OCI-LY7 (cell line): ENCODE results near the gene HPCA. TPM values are rescaled to one million over a fixed set of nuclear protein-coding genes. Genes with fewer than 3 reads are reported as not detected.

Experiments
- BruUV-seq: library from RNA; stranded (reverse); fragments of 400-500 nt; replicated peaks from 2 replicates; lab custom pipeline; 2021; lab: Mats Ljungman, UMichigan
- CTCF ChIA-PET: fragments of 300-600 bp; sonication (Branson Sonifier 250); formaldehyde crosslinking; loops from one replicate; lab custom pipeline; 2022; ENCODE audit warnings: antibody characterized with exemption; ENCODE audit not compliant: unreplicated experiment; lab: Charles Lee
- POLR2A ChIA-PET: fragments of 300-600 bp; sonication (Branson Sonifier 250); formaldehyde crosslinking; loops from one replicate; lab custom pipeline; 2022; ENCODE audit warnings: antibody characterized with exemption; lab: Charles Lee
- DNase-seq: peaks from one replicate; pipeline ENCODE4 v3.0.0-alpha.2; 2015; ENCODE audit warnings: low spot score
- H2AFZ ChIP-seq: fragments of 200-600 bp; sonication (generic), shearing (Covaris generic); 2 replicates; pipeline ENCODE4 v1.6.1; 2014; ENCODE audit warnings: mild to moderate bottlenecking, antibody characterized with exemption, low read length, moderate library complexity
- H3K27ac ChIP-seq: fragments of 200-600 bp; sonication (generic); 2 replicates; pipeline ENCODE4 v1.5.1; 2014; ENCODE audit warnings: mixed run types, low read depth, mild to moderate bottlenecking, moderate library complexity, low read length, inconsistent platforms; ENCODE audit not compliant: poor library complexity, severe bottlenecking
- H3K36me3 ChIP-seq: fragments of 200-600 bp; sonication (generic); 2 replicates; pipeline ENCODE4 v1.6.1; 2014; ENCODE audit warnings: mild to moderate bottlenecking, antibody characterized with exemption, low read length, moderate library complexity, mixed read lengths; ENCODE audit not compliant: insufficient read depth
- H3K4me1 ChIP-seq: fragments of 200-600 bp; sonication (generic); 2 replicates; pipeline ENCODE4 v1.5.1; 2014; ENCODE audit warnings: mild to moderate bottlenecking, low read length; ENCODE audit not compliant: insufficient read depth, poor library complexity, severe bottlenecking
- H3K4me2 ChIP-seq: fragments of 200-600 bp; sonication (generic); 2 replicates; pipeline ENCODE4 v1.6.1; 2014; ENCODE audit warnings: mild to moderate bottlenecking, low read length
- H3K4me3 ChIP-seq: fragments of 200-600 bp; sonication (generic); 2 replicates; pipeline ENCODE4 v1.5.1; 2014; ENCODE audit warnings: mild to moderate bottlenecking, low read depth, low read length; ENCODE audit not compliant: poor library complexity, severe bottlenecking
- H3K79me2 ChIP-seq: fragments of 200-600 bp; sonication (generic); 2 replicates; pipeline ENCODE4 v1.6.1; 2016; ENCODE audit warnings: low read depth, mild to moderate bottlenecking, low read length, moderate library complexity, mixed read lengths; ENCODE audit not compliant: insufficient read depth
- H3K9me2 ChIP-seq: fragments of 200-600 bp; sonication (generic); 2 replicates; pipeline ENCODE4 v1.6.1; 2016; ENCODE audit warnings: mild to moderate bottlenecking, low read length, mixed read lengths; ENCODE audit not compliant: insufficient read depth
- H3K9me3 ChIP-seq: fragments of 200-600 bp; sonication (generic); 2 replicates; pipeline ENCODE4 v1.6.1; 2014; ENCODE audit warnings: mild to moderate bottlenecking, mixed run types, low read length, mixed read lengths
- H4K20me1 ChIP-seq: fragments of 200-600 bp; sonication (generic); 2 replicates; pipeline ENCODE4 v1.6.1; 2014; ENCODE audit warnings: mild to moderate bottlenecking, antibody characterized with exemption, low read length, moderate library complexity, mixed read lengths; ENCODE audit not compliant: insufficient read depth
- EZH2phosphoT487 ChIP-seq: fragments of 200-600 bp; sonication (generic); IDR thresholded peaks from 2 replicates; pipeline ENCODE4 v1.6.1; 2018; ENCODE audit warnings: low read depth, borderline replicate concordance, mild to moderate bottlenecking, mixed run types, antibody characterized with exemption, low read length, moderate library complexity, mixed read lengths
- intact Hi-C: fragments of 100-400 bp; cut with micrococcal nuclease; formaldehyde crosslinking; loops from one replicate; pipeline ENCODE4 v1.10.0; 2022; ENCODE audit not compliant: unreplicated experiment
- total RNA-seq, 2 experiments: library from RNA; depleted of rRNA in 1 of 2; stranded (reverse); fragments of >200 nt in 1 of 2; shearing (Covaris generic) in 1 of 2; gene quantifications; 2 replicates each; pipeline ENCODE4 v1.2.3, GENCODE V29; 2014 to 2022
- TF ChIP-seq, protein P1 (sequence below): fragments of 200-600 bp; sonication (generic); conservative IDR thresholded peaks from 2 replicates; pipeline ENCODE4 v1.5.1; 2014; ENCODE audit warnings: mild to moderate bottlenecking, antibody characterized with exemption, low read length, moderate library complexity, mixed read lengths

Gene HPCA
- total RNA-seq, 2 experiments from 2014 or later: 0.36 to 3.3 TPM

DNA sequence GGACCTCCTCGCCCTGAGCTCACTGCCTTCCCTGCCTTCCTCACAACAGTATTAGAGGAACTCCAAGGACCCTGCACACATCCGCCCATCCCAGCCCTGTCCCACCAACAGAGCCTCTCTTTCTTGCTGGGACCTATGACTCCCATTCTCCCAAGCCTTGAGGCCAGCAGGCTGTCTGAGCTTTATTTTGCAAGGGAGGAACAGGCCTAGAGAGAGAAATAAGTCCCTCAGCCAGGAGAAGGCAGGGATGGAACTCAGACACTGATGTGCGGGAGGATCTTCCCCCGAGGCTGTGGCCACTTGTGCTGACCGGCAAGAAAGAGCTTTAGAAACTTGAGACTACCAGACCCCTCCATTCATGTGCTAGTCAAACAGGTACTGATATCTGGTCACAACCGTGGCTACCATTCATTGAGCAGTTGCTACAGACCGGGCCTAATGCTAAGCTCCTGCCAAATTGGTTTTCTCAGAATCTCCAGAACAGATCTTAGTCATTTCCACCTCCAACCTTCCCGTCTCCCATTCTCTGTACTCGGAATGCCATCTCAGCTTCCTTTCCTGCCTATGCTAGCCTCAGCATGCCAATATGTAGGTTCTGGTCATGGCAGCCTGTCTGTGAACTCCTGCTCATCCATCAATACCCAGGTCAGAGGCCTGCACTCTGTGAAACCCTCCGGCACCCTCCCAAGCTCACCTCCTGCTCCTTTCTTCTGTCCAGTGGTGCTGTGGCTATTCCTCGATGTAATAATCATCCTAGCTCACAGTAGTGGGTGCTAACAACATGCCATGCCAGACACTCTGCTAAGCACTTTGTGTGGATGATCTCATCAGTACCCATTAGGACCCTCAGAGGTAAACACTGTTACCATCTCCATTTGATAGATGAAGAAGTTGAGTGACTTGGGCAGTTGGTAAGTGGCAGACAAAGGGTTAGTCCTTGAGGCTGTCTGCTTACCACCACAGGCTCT is 11.1 kb downstream of the HPCA start:
- TF ChIP-seq, protein P1, sequence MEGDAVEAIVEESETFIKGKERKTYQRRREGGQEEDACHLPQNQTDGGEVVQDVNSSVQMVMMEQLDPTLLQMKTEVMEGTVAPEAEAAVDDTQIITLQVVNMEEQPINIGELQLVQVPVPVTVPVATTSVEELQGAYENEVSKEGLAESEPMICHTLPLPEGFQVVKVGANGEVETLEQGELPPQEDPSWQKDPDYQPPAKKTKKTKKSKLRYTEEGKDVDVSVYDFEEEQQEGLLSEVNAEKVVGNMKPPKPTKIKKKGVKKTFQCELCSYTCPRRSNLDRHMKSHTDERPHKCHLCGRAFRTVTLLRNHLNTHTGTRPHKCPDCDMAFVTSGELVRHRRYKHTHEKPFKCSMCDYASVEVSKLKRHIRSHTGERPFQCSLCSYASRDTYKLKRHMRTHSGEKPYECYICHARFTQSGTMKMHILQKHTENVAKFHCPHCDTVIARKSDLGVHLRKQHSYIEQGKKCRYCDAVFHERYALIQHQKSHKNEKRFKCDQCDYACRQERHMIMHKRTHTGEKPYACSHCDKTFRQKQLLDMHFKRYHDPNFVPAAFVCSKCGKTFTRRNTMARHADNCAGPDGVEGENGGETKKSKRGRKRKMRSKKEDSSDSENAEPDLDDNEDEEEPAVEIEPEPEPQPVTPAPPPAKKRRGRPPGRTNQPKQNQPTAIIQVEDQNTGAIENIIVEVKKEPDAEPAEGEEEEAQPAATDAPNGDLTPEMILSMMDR: no peak
- TF ChIP-seq EZH2phosphoT487: no peak
- H3K4me3 ChIP-seq: no peak overlapping the region
- POLR2A ChIA-PET: interaction anchor here (1.7 kb wide), 1 partner anchor 190 kb away, joined by 7 read pairs; no protein-coding TSS in a partner anchor
- DNase-seq: no peak
- peaks cover 9% of the 10 kb centered on the region for H3K4me1 ChIP-seq
- CTCF ChIA-PET: no interaction called here
- no peaks in the 10 kb centered on the region for H3K79me2 ChIP-seq
- no peaks in the 10 kb centered on the region for H3K9me2 ChIP-seq
- H2AFZ ChIP-seq: no peak overlapping the region
- H3K36me3 ChIP-seq: no peaks in the 10 kb centered on the region
- intact Hi-C loops: no loop called here
- no peaks in the 10 kb centered on the region for H4K20me1 ChIP-seq
- H3K27ac ChIP-seq: no peak overlapping the region
- H3K9me3 ChIP-seq: no peaks in the 10 kb centered on the region
- H3K4me2 ChIP-seq: no peak overlapping the region
- BruUV-seq: no TSS peak

DNA sequence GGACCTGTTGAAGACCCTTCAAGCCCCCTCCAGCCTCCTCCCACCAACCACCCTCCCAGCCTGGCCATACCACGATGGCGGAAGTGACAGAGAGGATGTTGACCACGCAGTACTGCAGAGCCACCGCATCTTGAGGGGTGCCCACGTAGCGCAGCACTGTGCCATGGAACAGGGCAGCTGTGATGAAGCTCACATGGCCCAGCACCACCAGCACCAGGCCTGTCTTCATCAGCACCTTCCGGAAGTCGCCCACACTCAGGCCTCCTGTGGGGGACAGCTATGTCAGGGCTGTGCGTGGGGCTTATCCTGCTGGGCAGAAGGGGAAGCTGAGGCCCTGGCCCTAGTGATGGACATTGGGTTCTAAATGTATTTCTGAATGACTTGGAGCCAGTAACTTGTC is 11.8 kb downstream of the HPCA start:
- H3K9me2 ChIP-seq: no peaks in the 10 kb centered on the region
- H3K4me3 ChIP-seq: no peak overlapping the region
- no peaks in the 10 kb centered on the region for H4K20me1 ChIP-seq
- BruUV-seq: no TSS peak
- no peak overlapping the region for H2AFZ ChIP-seq
- H3K79me2 ChIP-seq: no peaks in the 10 kb centered on the region
- no peak overlapping the region for H3K4me2 ChIP-seq
- intact Hi-C loops: no loop called here
- DNase-seq: no peak
- POLR2A ChIA-PET: interaction anchor here (1.7 kb wide), 1 partner anchor 190 kb away, joined by 7 read pairs; no protein-coding TSS in a partner anchor
- no peaks in the 10 kb centered on the region for H3K9me3 ChIP-seq
- H3K36me3 ChIP-seq: no peaks in the 10 kb centered on the region
- H3K27ac ChIP-seq: no peak overlapping the region
- CTCF ChIA-PET: interaction anchor here (1.2 kb wide), 1 partner anchor 188 kb away, joined by 3 read pairs; no protein-coding TSS in a partner anchor
- peaks cover 5% of the 10 kb centered on the region for H3K4me1 ChIP-seq
- TF ChIP-seq EZH2phosphoT487: no peak

DNA sequence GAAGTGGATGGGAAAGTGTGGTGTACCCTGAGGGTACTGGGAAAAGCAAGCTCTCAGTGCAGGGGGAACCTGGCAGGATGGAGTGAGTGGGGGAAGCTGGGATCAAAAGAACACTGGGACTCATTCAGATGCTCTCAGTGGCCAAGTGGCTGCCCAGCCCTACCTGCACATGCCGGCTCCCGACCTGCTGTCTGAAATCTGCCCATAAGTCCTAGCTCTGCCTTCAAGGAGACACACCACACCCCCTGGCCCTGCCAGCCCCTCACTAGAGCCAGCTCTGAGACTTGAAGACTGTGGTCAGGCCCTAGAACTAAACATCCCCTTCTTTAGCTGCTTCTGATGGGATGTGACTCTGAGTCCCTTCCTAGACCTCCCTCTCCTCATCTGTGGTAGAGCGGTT is 12.7 kb downstream of the HPCA start:
- POLR2A ChIA-PET: interaction anchor here (0.6 to 0.9 kb wide), 2 partner anchors 41 to 470 kb away, joined by 3 to 4 read pairs; no protein-coding TSS in a partner anchor
- H3K4me1 ChIP-seq: peaks cover 5% of the 10 kb centered on the region
- no peaks in the 10 kb centered on the region for H4K20me1 ChIP-seq
- DNase-seq: no peak
- H3K79me2 ChIP-seq: no peaks in the 10 kb centered on the region
- no peaks in the 10 kb centered on the region for H3K36me3 ChIP-seq
- no peak overlapping the region for H3K4me3 ChIP-seq
- H3K27ac ChIP-seq: no peak overlapping the region
- H3K9me3 ChIP-seq: no peaks in the 10 kb centered on the region
- no peaks in the 10 kb centered on the region for H3K9me2 ChIP-seq
- BruUV-seq: no TSS peak
- no peak overlapping the region for H2AFZ ChIP-seq
- TF ChIP-seq, protein P1: no peak
- TF ChIP-seq EZH2phosphoT487: no peak
- intact Hi-C loops: no loop called here
- CTCF ChIA-PET: interaction anchor here (1.2 kb wide), 1 partner anchor 187 kb away, joined by 3 read pairs; no protein-coding TSS in a partner anchor
- no peak overlapping the region for H3K4me2 ChIP-seq
